CD4-positive, alpha-beta T cell treated with Interleukin-10 for 1 hour (primary cell): ENCODE measurements around the gene ZFY.
A peak's percentile ranks its signal among the peaks of the same experiment; 100 is the strongest.

Source experiments
- DNase-seq: peaks from one replicate; pipeline ENCODE4 v3.0.0-alpha.2; 2020

Gene ZFY

GRCh38 chrY:2934861-2935715, at the start of gene ZFY:
TSS of gene ZFY (plus strand) at chrY:2935381. CDS start at chrY:2953937, 18,556 bp downstream.
- DNase-seq, result peak; percentile 76

- DNase-seq, result no peak
Observed at GRCh38 chrY:2885880-2886279, 49.3 kb upstream of the ZFY start.

GRCh38 chrY:2887386-2887785, 47.8 kb upstream of the ZFY start:
- DNase-seq, result peak; percentile 29

GRCh38 chrY:2887955-2888354, 47.2 kb upstream of the ZFY start:
- no peak for DNase-seq

GRCh38 chrY:2893471-2893870, 41.7 kb upstream of the ZFY start:
- DNase-seq, result no peak

- DNase-seq, result no peak
Observed at GRCh38 chrY:2896050-2896449, 39.1 kb upstream of the ZFY start.

- DNase-seq, result no peak
Observed at GRCh38 chrY:2907356-2907755, 27.8 kb upstream of the ZFY start.

GRCh38 chrY:2913066-2913815, 21.9 kb upstream of the ZFY start:
- peak; percentile 55 for DNase-seq

- DNase-seq, result no peak
Observed at GRCh38 chrY:2934078-2934477, 1.1 kb upstream of the ZFY start.

GRCh38 chrY:2935716-2936435, 695 bp downstream of the ZFY start:
- peak; percentile 89 for DNase-seq

GRCh38 chrY:2936436-2936750, 1.2 kb downstream of the ZFY start:
- DNase-seq, result no peak

- no peak for DNase-seq
Observed at GRCh38 chrY:2937149-2937548, 2.0 kb downstream of the ZFY start.

- no peak for DNase-seq
Observed at GRCh38 chrY:2949590-2950252, 14.5 kb downstream of the ZFY start.

- DNase-seq, result no peak
Observed at GRCh38 chrY:2950655-2951054, 15.5 kb downstream of the ZFY start.

- no peak for DNase-seq
Observed at GRCh38 chrY:2952912-2953311, 17.7 kb downstream of the ZFY start.

GRCh38 chrY:2954735-2955134, 19.6 kb downstream of the ZFY start:
- no peak for DNase-seq

GRCh38 chrY:2955561-2955960, 20.4 kb downstream of the ZFY start:
- DNase-seq, result no peak

- no peak for DNase-seq
Observed at GRCh38 chrY:2962061-2962460, 26.9 kb downstream of the ZFY start.

- no peak for DNase-seq
Observed at GRCh38 chrY:2964814-2965213, 29.6 kb downstream of the ZFY start.

- DNase-seq, result no peak
Observed at GRCh38 chrY:2965629-2966028, 30.4 kb downstream of the ZFY start.

GRCh38 chrY:2969561-2969960, 34.4 kb downstream of the ZFY start:
- no peak for DNase-seq

GRCh38 chrY:2972708-2973107, 37.5 kb downstream of the ZFY start:
- DNase-seq, result no peak

GRCh38 chrY:2973110-2973751, 38.0 kb downstream of the ZFY start:
- DNase-seq, result no peak
